K562 (cell line): ENCODE data around the gene BZW1. TPM values are rescaled to one million over a fixed set of nuclear protein-coding genes. Genes with fewer than 3 reads are reported as not detected.

Experiments used
- ATAC-seq: fragments of 200-7000 bp; cut with Tn5 transposase; 3 replicates; pipeline ENCODE4 v1.9.1; 2020; ENCODE audit warnings: moderate library complexity
- BruUV-seq: library from RNA; stranded (reverse); fragments of 400-500 nt; replicated peaks from 2 replicates; lab custom pipeline; 2021; lab: Mats Ljungman, UMichigan
- CTCF ChIA-PET: fragments of 300-600 bp; formaldehyde crosslinking; extraction: SDS; loops from one replicate; lab custom pipeline; 2021; ENCODE audit warnings: low intra/inter-chr PET ratio; lab: Yijun Ruan, JAX
- POLR2A ChIA-PET: fragments of 300-600, 350-650 bp; sonication (Branson Sonifier 250); formaldehyde crosslinking; extraction: SDS; loops from one replicate; lab custom pipeline; 2021; ENCODE audit warnings: antibody characterized with exemption, inconsistent platforms; lab: Yijun Ruan, JAX
- DNase-seq, 4 experiments: peaks; one replicate each; pipeline versions ENCODE4 v3.0.0 to v3.0.0-alpha.2; 2011 to 2018; ENCODE audit warnings: low spot score in 3 of 4, mixed read lengths in 3 of 4; ENCODE audit errors: extremely low read depth in 1 of 4
- FAIRE-seq: peaks from 2 replicates; lab custom pipeline; 2011; peaks lifted over from hg19 to GRCh38; lab: Jason Lieb, UNC
- H2AFZ ChIP-seq: 2 replicates; pipeline ENCODE4 v1.6.0; 2011; ENCODE audit warnings: low read depth, low read length, control low read depth, inconsistent platforms
- H3K27ac ChIP-seq: fragments of 200-600 bp; 3 replicates; pipeline ENCODE4 v1.8.0; 2011; ENCODE audit warnings: low read depth, mild to moderate bottlenecking, control low read depth, inconsistent platforms, low read length, moderate library complexity, mixed read lengths; ENCODE audit errors: extremely low read depth
- H3K27me3 ChIP-seq, 2 experiments: fragments of 300-600 bp in 1 of 2; 2 replicates in 1 of 2; 3 replicates in 1 of 2; pipeline versions ENCODE4 v1.6.0 to v1.8.0; 2011; ENCODE audit warnings: inconsistent platforms in 2 of 2, low read length in 2 of 2, mild to moderate bottlenecking in 1 of 2, mixed read lengths in 1 of 2, moderate library complexity in 1 of 2; ENCODE audit not compliant: control insufficient read depth in 2 of 2, insufficient read depth in 2 of 2
- H3K36me3 ChIP-seq: fragments of 300-600 bp; 3 replicates; pipeline ENCODE4 v1.8.0; 2011; ENCODE audit warnings: mild to moderate bottlenecking, low read length, inconsistent platforms; ENCODE audit not compliant: control insufficient read depth, insufficient read depth
- H3K4me1 ChIP-seq, 2 experiments: fragments of 200-600 bp in 1 of 2; replicated peaks in 1 of 2; 2 replicates in 1 of 2; 3 replicates in 1 of 2; pipeline versions ENCODE4 v1.5.1 to v1.8.0; 2011; ENCODE audit warnings: inconsistent platforms in 2 of 2, low read length in 2 of 2, mild to moderate bottlenecking in 1 of 2, mixed read lengths in 1 of 2, moderate library complexity in 1 of 2; ENCODE audit not compliant: control insufficient read depth in 2 of 2, insufficient read depth in 2 of 2
- H3K4me2 ChIP-seq: 2 replicates; pipeline ENCODE4 v1.6.1; 2011; ENCODE audit warnings: low read length, control low read depth, inconsistent platforms, mixed read lengths; ENCODE audit not compliant: insufficient read depth
- H3K4me3 ChIP-seq: fragments of 200-600 bp; sonication (generic), shearing (Covaris generic); 2 replicates; pipeline ENCODE4 v1.5.1; 2016; ENCODE audit warnings: control low read depth, inconsistent platforms
- H3K79me2 ChIP-seq: fragments of 200-600 bp; 3 replicates; pipeline ENCODE4 v1.8.0; 2011; ENCODE audit warnings: low read length, inconsistent platforms; ENCODE audit not compliant: control insufficient read depth, insufficient read depth
- H3K9ac ChIP-seq, 2 experiments: 2 replicates each; pipeline versions ENCODE4 v1.6.0 to v1.6.1; 2011; ENCODE audit warnings: low read depth in 2 of 2, low read length in 2 of 2, control low read depth in 1 of 2, inconsistent platforms in 1 of 2, mild to moderate bottlenecking in 1 of 2, mixed read lengths in 1 of 2; ENCODE audit not compliant: insufficient read depth in 1 of 2
- H3K9me1 ChIP-seq: one replicate; pipeline ENCODE4 v1.6.0; 2011; ENCODE audit warnings: inconsistent platforms, mild to moderate bottlenecking, low read length, moderate library complexity; ENCODE audit not compliant: control insufficient read depth, insufficient read depth
- H3K9me3 ChIP-seq: replicated peaks from 2 replicates; pipeline ENCODE4 v1.5.1; 2011; ENCODE audit warnings: low read depth, low read length, inconsistent platforms; ENCODE audit not compliant: control insufficient read depth, insufficient read depth
- H4K20me1 ChIP-seq: replicated peaks from 2 replicates; pipeline ENCODE4 v1.6.1; 2011; ENCODE audit warnings: low read length, inconsistent platforms, mixed read lengths; ENCODE audit not compliant: control insufficient read depth, insufficient read depth
- ARID1B ChIP-seq: fragments of 450-650 bp; IDR thresholded peaks from 2 replicates; pipeline ENCODE4 v1.6.1; 2016; ENCODE audit warnings: antibody characterized with exemption, mild to moderate bottlenecking, inconsistent platforms
- CTCF ChIP-seq, 3 experiments: IDR thresholded peaks in 2 of 3; conservative IDR thresholded peaks in 1 of 3; 2 replicates each; pipeline ENCODE4 v1.5.1; 2011 to 2012; ENCODE audit warnings: low read length in 3 of 3, mild to moderate bottlenecking in 3 of 3, control low read depth in 2 of 3, improper control_type of control experiment in 1 of 3, inconsistent platforms in 1 of 3, low read depth in 1 of 3, mixed read lengths in 1 of 3, moderate library complexity in 1 of 3; ENCODE audit not compliant: insufficient read depth in 2 of 3
- ELK1 ChIP-seq: sonication (generic); formaldehyde crosslinking; IDR thresholded peaks from 2 replicates; pipeline ENCODE4 v1.8.1; 2022; ENCODE audit warnings: missing genetic modification reagents
- ESRRA ChIP-seq: fragments of 450-650 bp; IDR thresholded peaks from 2 replicates; pipeline ENCODE4 v1.6.1; 2014; ENCODE audit warnings: low read depth, mild to moderate bottlenecking, moderate library complexity, borderline replicate concordance
- JUND ChIP-seq, 2 experiments: IDR thresholded peaks; 2 replicates in 1 of 2; 3 replicates in 1 of 2; pipeline ENCODE4 v1.6.1; 2011; ENCODE audit warnings: borderline replicate concordance in 2 of 2, low read depth in 2 of 2, low read length in 2 of 2, improper control_type of control experiment in 1 of 2, missing biosample characterization in 1 of 2, missing genetic modification characterization in 1 of 2, missing genetic modification reagents in 1 of 2
- NR2C2 ChIP-seq, 2 experiments: fragments of 200-800 bp in 1 of 2; sonication (Bioruptor generic) in 1 of 2; sonication (generic) in 1 of 2; formaldehyde crosslinking in 1 of 2; IDR thresholded peaks; 2 replicates each; pipeline versions ENCODE4 v1.6.1 to v1.8.0; 2016 to 2022; ENCODE audit warnings: mild to moderate bottlenecking in 1 of 2, missing compliant biosample characterization in 1 of 2, missing genetic modification characterization in 1 of 2, missing genetic modification reagents in 1 of 2
- ZBTB40 ChIP-seq, 2 experiments: fragments of 450-650 bp in 1 of 2; sonication (generic) in 1 of 2; formaldehyde crosslinking in 1 of 2; IDR thresholded peaks; 2 replicates each; pipeline versions ENCODE4 v1.7.1 to v1.9.0; 2016 to 2022; ENCODE audit warnings: inconsistent platforms in 1 of 2, mild to moderate bottlenecking in 1 of 2, missing genetic modification reagents in 1 of 2
- WGBS: fragments of 100-300 bp; shearing (Covaris generic); methylation state at CpG from one replicate; pipeline ENCODE4 v1.1.6; 2016; ENCODE audit warnings: low coverage, mixed read lengths; ENCODE audit not compliant: insufficient coverage; ENCODE audit errors: missing lambda C conversion rate; 5-methylcytosine and 5-hydroxymethylcytosine counted together
- in situ Hi-C: fragments of 300-500 bp; cut with MboI; formaldehyde crosslinking; loops from 4 replicates; pipeline ENCODE4 v1.15.0; 2018; ENCODE audit warnings: inconsistent platforms, mixed read lengths
- intact Hi-C: fragments of 100-400 bp; cut with micrococcal nuclease; formaldehyde crosslinking; loops from 2 replicates; pipeline ENCODE4 v1.14.2; 2022
- polyA plus RNA-seq, 8 experiments: library from polyadenylated mRNA; depleted of rRNA in 4 of 8; stranded (reverse) in 5 of 8; unstranded in 3 of 8; fragments of >200 nt; fragmentation: Nextera tagmentation in 2 of 8; fragmentation: Illumina TruSeq in 1 of 8; extraction: Ambion mirVana in 2 of 8; extraction: Trizol in 1 of 8; gene quantifications; 2 replicates each; pipeline versions ENCODE4 v1.2.1 to v1.2.3, GENCODE V29; 2011 to 2014; ENCODE audit warnings: inconsistent platforms in 1 of 8, missing spikeins in 1 of 8
- total RNA-seq, 7 experiments: library from RNA; depleted of rRNA in 6 of 7; stranded (reverse); fragments of >200 nt in 6 of 7; fragmentation: Illumina TruSeq in 2 of 7; extraction: Trizol in 2 of 7; gene quantifications; 2 replicates each; pipeline versions ENCODE4 v1.2.1 to v1.2.3, GENCODE V29; 2011 to 2021; ENCODE audit warnings: low replicate concordance in 1 of 7

BZW1 gene
- total and polyA plus RNA-seq, 9 of the 15 experiments (the other 6 are each of a cell fraction or from before 2014, with no cell fraction given), result 110 to 244 (median 198) TPM

- intact Hi-C loops, result loop anchor here (5.0 kb wide), 1 partner anchor 83 kb away; no protein-coding TSS in a partner anchor
- in situ Hi-C loops, result no loop called here
- H3K79me2 ChIP-seq, result no peaks in the 10 kb centered on the region
- CTCF ChIA-PET, result no interaction called here
- DNase-seq (peak; percentile 48 to 82 (median 61)), ATAC-seq (peak; percentile 94), FAIRE-seq (peak; percentile 97)
- peaks cover 8 to 23% of the 10 kb centered on the region in 2 experiments; a peak in 4 of 5 replicates for H3K4me1 ChIP-seq
- no peaks in the 10 kb centered on the region for H4K20me1 ChIP-seq
- no peak overlapping the region for H3K4me3 ChIP-seq
- no TSS peak for BruUV-seq
- H3K4me2 ChIP-seq, result peak overlapping the region; percentile 67
- H3K9me1 ChIP-seq, result no peaks in the 10 kb centered on the region
- H3K27ac ChIP-seq, result peak overlapping the region; percentile 45
- H3K27me3 ChIP-seq, result no peaks in the 10 kb centered on the region
- H3K9me3 ChIP-seq, result no peaks in the 10 kb centered on the region
- peak overlapping the region; percentile 36 to 85; a peak in 2 of 4 replicates for H3K9ac ChIP-seq
- WGBS, result 7% methylated on average over 8 of the region's 8 CpGs
- H2AFZ ChIP-seq, result peak overlapping the region; percentile 96
- POLR2A ChIA-PET, result interaction anchor here (0.6 to 1.2 kb wide), 2 partner anchors 8 to 95 kb away, joined by 3 read pairs; no protein-coding TSS in a partner anchor
- no peaks in the 10 kb centered on the region for H3K36me3 ChIP-seq
- TF ChIP-seq JUND (IDR thresholded peaks at IDR 0.05; ENCODE audit: borderline replicate concordance, low read depth, low read length) (peak; percentile 55), JUND (tag; IDR thresholded peaks at IDR 0.05; ENCODE audit: borderline replicate concordance, low read depth, low read length) (peak; percentile 53; the same call in 1 of the 3 replicates), NR2C2 (CRISPR knock-in tag; IDR thresholded peaks at IDR 0.05) (no peak), NR2C2 (tag; IDR thresholded peaks at IDR 0.05) (peak; percentile 54), ARID1B (peak; percentile 69), CTCF (IDR thresholded peaks at IDR 0.05 in 2 of 3, conservative IDR thresholded peaks at IDR 0.05 in 1 of 3; ENCODE audit: insufficient read depth in 2 of 3, low read depth in 1 of 3, low read length in 3 of 3) (peak; percentile 31 to 46 (median 37); a peak in 5 of 6 replicates), ESRRA (0 out of 2 replicates have a peak, but pooled peaks have one; percentile 37), ZBTB40 (IDR thresholded peaks at IDR 0.05) (0 out of 2 replicates have a peak, but pooled peaks have one; percentile 7), ZBTB40 (CRISPR knock-in tag; IDR thresholded peaks at IDR 0.05) (no peak), ELK1 (CRISPR knock-in tag) (no peak)
Measured at GRCh38 chr2:200795028-200795440, 16.7 kb upstream of the BZW1 start.
